CD14-positive monocyte (primary cell): ENCODE results near the gene BPTF. TPM values are rescaled to one million over a fixed set of nuclear protein-coding genes. Genes with fewer than 3 reads are reported as not detected.

ENCODE experiments used
- DNase-seq, 3 donors: peaks; one replicate each; pipeline ENCODE4 v3.0.0-alpha.2; 2011 to 2022
- H2AFZ ChIP-seq: 2 replicates; pipeline ENCODE4 v1.6.0; 2012; ENCODE audit warnings: mild to moderate bottlenecking, low read depth, low read length, inconsistent platforms; ENCODE audit not compliant: insufficient read depth, poor library complexity, severe bottlenecking
- H3K27ac ChIP-seq, 2 donors: 1 replicate in 1 of 2; 2 replicates in 1 of 2; pipeline ENCODE4 v1.5.1; 2012 to 2013; ENCODE audit warnings: low read length in 2 of 2, control low read depth in 1 of 2, inconsistent platforms in 1 of 2, low read depth in 1 of 2, mild to moderate bottlenecking in 1 of 2
- H3K27me3 ChIP-seq, 2 donors: one replicate each; pipeline versions ENCODE4 v1.6.0 to v1.6.1; 2011 to 2013; ENCODE audit warnings: low read length in 2 of 2; ENCODE audit not compliant: control insufficient read depth in 2 of 2, insufficient read depth in 2 of 2
- H3K36me3 ChIP-seq, 2 donors: replicated peaks in 1 of 2; 1 replicate in 1 of 2; 2 replicates in 1 of 2; pipeline versions ENCODE4 v1.5.1 to v1.6.1; 2012 to 2013; ENCODE audit warnings: low read length in 2 of 2, control low read depth in 1 of 2, inconsistent platforms in 1 of 2, mild to moderate bottlenecking in 1 of 2; ENCODE audit not compliant: insufficient read depth in 2 of 2, control insufficient read depth in 1 of 2
- H3K4me1 ChIP-seq, 2 donors: 1 replicate in 1 of 2; 2 replicates in 1 of 2; pipeline versions ENCODE4 v1.5.1 to v1.6.1; 2012 to 2013; ENCODE audit warnings: low read length in 2 of 2, control low read depth in 1 of 2, inconsistent platforms in 1 of 2, mild to moderate bottlenecking in 1 of 2, moderate library complexity in 1 of 2; ENCODE audit not compliant: insufficient read depth in 2 of 2, control insufficient read depth in 1 of 2
- H3K4me2 ChIP-seq: replicated peaks from 2 replicates; pipeline ENCODE3; 2012; ENCODE audit warnings: low read length, moderate library complexity, mild to moderate bottlenecking; ENCODE audit not compliant: poor library complexity, severe bottlenecking; ENCODE audit errors: extremely low read depth
- H3K4me3 ChIP-seq, 3 experiments: fragments of 200-600 bp in 1 of 3; sonication (generic) in 1 of 3; replicated peaks in 1 of 3; 1 replicate in 2 of 3; 2 replicates in 1 of 3; pipeline ENCODE4 v1.5.1; 2011 to 2013; ENCODE audit warnings: low read length in 3 of 3, mild to moderate bottlenecking in 3 of 3, control low read depth in 2 of 3, low read depth in 2 of 3, inconsistent platforms in 1 of 3, moderate library complexity in 1 of 3
- H3K79me2 ChIP-seq: 2 replicates; pipeline ENCODE4 v1.6.0; 2012; ENCODE audit warnings: mild to moderate bottlenecking, control low read depth, inconsistent platforms, low read length, moderate library complexity; ENCODE audit not compliant: insufficient read depth
- H3K9ac ChIP-seq: 2 replicates; pipeline ENCODE4 v1.6.0; 2017; ENCODE audit warnings: low read length, mild to moderate bottlenecking; ENCODE audit not compliant: insufficient read depth, poor library complexity, severe bottlenecking
- H3K9me3 ChIP-seq, 2 donors: replicated peaks in 1 of 2; 1 replicate in 1 of 2; 2 replicates in 1 of 2; pipeline versions ENCODE4 v1.5.1 to v1.6.1; 2012 to 2013; ENCODE audit warnings: low read length in 2 of 2, control low read depth in 1 of 2; ENCODE audit not compliant: control insufficient read depth in 1 of 2, insufficient read depth in 1 of 2
- H4K20me1 ChIP-seq: 2 replicates; pipeline ENCODE4 v1.6.0; 2012; ENCODE audit warnings: mild to moderate bottlenecking, low read length, control low read depth, moderate library complexity; ENCODE audit not compliant: insufficient read depth
- H3K27ac Mint-ChIP-seq, 7 donors: one replicate each; pipeline ENCODE4 v1.8.0; 2020; ENCODE audit warnings: mild to moderate bottlenecking in 7 of 7, mixed read lengths in 7 of 7, moderate library complexity in 6 of 7, inconsistent platforms in 2 of 7
- H3K27me3 Mint-ChIP-seq, 3 donors: one replicate each; pipeline ENCODE4 v1.8.0; 2021 to 2022; ENCODE audit warnings: low read depth in 3 of 3, mild to moderate bottlenecking in 3 of 3, mixed read lengths in 3 of 3, moderate library complexity in 3 of 3, inconsistent platforms in 1 of 3
- H3K36me3 Mint-ChIP-seq, 2 donors: one replicate each; pipeline ENCODE4 v1.8.0; 2020; ENCODE audit warnings: mixed read lengths in 2 of 2, inconsistent platforms in 1 of 2, mild to moderate bottlenecking in 1 of 2
- H3K4me1 Mint-ChIP-seq: one replicate; pipeline ENCODE4 v1.8.0; 2020; ENCODE audit warnings: mild to moderate bottlenecking, mixed read lengths
- H3K4me3 Mint-ChIP-seq, 2 donors: one replicate each; pipeline ENCODE4 v1.8.0; 2020; ENCODE audit warnings: mild to moderate bottlenecking in 2 of 2, mixed read lengths in 2 of 2, moderate library complexity in 1 of 2
- H3K9me3 Mint-ChIP-seq, 7 donors: one replicate each; pipeline ENCODE4 v1.8.0; 2020 to 2022; ENCODE audit warnings: mixed read lengths in 7 of 7, mild to moderate bottlenecking in 6 of 7, moderate library complexity in 6 of 7, inconsistent platforms in 2 of 7
- CTCF ChIP-seq: fragments of 200-600 bp; IDR thresholded peaks from one replicate; pipeline ENCODE4 v1.8.0; 2022; ENCODE audit warnings: antibody characterized with exemption, mild to moderate bottlenecking
- WGBS: methylation state at CpG from one replicate; pipeline ENCODE4 v1.1.5; 2013; ENCODE audit warnings: missing lambda C conversion rate; ENCODE audit not compliant: insufficient coverage; 5-methylcytosine and 5-hydroxymethylcytosine counted together
- intact Hi-C, 2 donors: fragments of 100-400 bp; cut with micrococcal nuclease; formaldehyde crosslinking; loops; one replicate each; pipeline versions ENCODE4 v1.15.0 to v1.15.1; 2023
- polyA plus RNA-seq, 3 donors: library from polyadenylated mRNA; depleted of rRNA in 1 of 3; unstranded in 2 of 3; stranded (reverse) in 1 of 3; fragments of 300-500 nt in 2 of 3; fragments of >200 nt in 1 of 3; fragmentation: Illumina TruSeq in 2 of 3; gene quantifications; 1 replicate in 2 of 3; 2 replicates in 1 of 3; pipeline ENCODE4 v1.2.3, GENCODE V29; 2012 to 2021

BPTF gene
- polyA plus RNA-seq, 3 donors: 1.9 to 51.1 (median 4.5) TPM

GRCh38 chr17:67983383-67983688 is 158.0 kb downstream of the BPTF start:
- no peak overlapping the region for H3K4me3 Mint-ChIP-seq
- Histone ChIP-seq H3K27ac (no peak overlapping the region), H3K27me3 (no peaks in the 10 kb centered on the region), H2AFZ (no peak overlapping the region), H3K4me2 (no peak overlapping the region), H3K4me1 (no peaks in the 10 kb centered on the region), H3K9me3 (no peaks in the 10 kb centered on the region), H4K20me1 (no peaks in the 10 kb centered on the region), H3K4me3 (no peak overlapping the region), H3K36me3 (peaks cover 25 to 51% of the 10 kb centered on the region in 2 donors), H3K9ac (no peak overlapping the region), H3K79me2 (no peaks in the 10 kb centered on the region)
- peaks cover 28 to 38% of the 10 kb centered on the region in 2 donors for H3K36me3 Mint-ChIP-seq
- H3K27ac Mint-ChIP-seq: no peak overlapping the region
- DNase-seq: no peak
- intact Hi-C loops: no loop called here
- no peaks in the 10 kb centered on the region for H3K4me1 Mint-ChIP-seq
- WGBS: 83% methylated on average over 2 of the region's 3 CpGs
- H3K9me3 Mint-ChIP-seq: no peaks in the 10 kb centered on the region
- no peak for TF ChIP-seq CTCF
- no peaks in the 10 kb centered on the region for H3K27me3 Mint-ChIP-seq

- H4K20me1 ChIP-seq: no peaks in the 10 kb centered on the region
- Mint-ChIP-seq H3K27me3 (peaks cover 15 to 20% (median 17%) of the 10 kb centered on the region in 3 donors), H3K27ac (no peak overlapping the region), H3K4me1 (peaks cover 31% of the 10 kb centered on the region), H3K36me3 (peaks cover 3 to 4% of the 10 kb centered on the region in 2 donors), H3K4me3 (no peak overlapping the region), H3K9me3 (peaks cover 0 to 4% (median 0%) of the 10 kb centered on the region in 7 donors)
- H3K9me3 ChIP-seq: no peaks in the 10 kb centered on the region
- H2AFZ ChIP-seq: no peak overlapping the region
- no peaks in the 10 kb centered on the region for H3K36me3 ChIP-seq
- peaks cover 14 to 16% of the 10 kb centered on the region in 2 donors for H3K27me3 ChIP-seq
- no peak overlapping the region for H3K4me3 ChIP-seq
- TF ChIP-seq CTCF: no peak
- no peaks in the 10 kb centered on the region for H3K79me2 ChIP-seq
- no peak overlapping the region for H3K4me2 ChIP-seq
- peaks cover 23 to 31% of the 10 kb centered on the region in 2 donors for H3K4me1 ChIP-seq
- no peak overlapping the region for H3K27ac ChIP-seq
- intact Hi-C loops: loop anchor here in 1 of 2 donors (10.0 kb wide), 1 partner anchor 1686 kb away; the partner anchor contains the start of gene PRKCA
- H3K9ac ChIP-seq: no peak overlapping the region
- no CpG with 5 or more reads among the region's 4 CpGs for WGBS
- no peak for DNase-seq
Observed at GRCh38 chr17:67990909-67991308, 165.6 kb downstream of the BPTF start.
